ENCODE measurements around the gene KLK10.

KLK10 gene

DNA sequence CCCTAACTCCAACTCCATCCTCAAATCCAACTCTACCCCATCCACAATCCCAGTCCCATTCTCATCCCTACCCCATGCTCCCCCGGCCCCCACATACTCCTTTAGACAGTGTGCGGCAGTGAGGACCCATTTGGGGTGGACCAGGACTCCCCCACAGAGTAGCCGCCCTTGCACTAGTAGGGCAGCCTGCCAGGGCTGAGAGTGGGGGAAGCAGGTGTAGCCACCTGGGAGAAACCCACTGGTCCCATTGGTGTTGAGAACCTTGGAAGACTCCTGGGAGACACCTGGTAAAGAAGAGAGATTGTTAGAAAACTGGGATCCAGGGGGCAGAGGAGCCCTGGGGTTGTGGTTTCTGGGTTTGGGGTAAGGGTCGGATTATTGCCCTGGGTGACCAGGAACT lies 40.8 kb upstream of the KLK10 start:
- TF ChIP-seq, protein P1, sequence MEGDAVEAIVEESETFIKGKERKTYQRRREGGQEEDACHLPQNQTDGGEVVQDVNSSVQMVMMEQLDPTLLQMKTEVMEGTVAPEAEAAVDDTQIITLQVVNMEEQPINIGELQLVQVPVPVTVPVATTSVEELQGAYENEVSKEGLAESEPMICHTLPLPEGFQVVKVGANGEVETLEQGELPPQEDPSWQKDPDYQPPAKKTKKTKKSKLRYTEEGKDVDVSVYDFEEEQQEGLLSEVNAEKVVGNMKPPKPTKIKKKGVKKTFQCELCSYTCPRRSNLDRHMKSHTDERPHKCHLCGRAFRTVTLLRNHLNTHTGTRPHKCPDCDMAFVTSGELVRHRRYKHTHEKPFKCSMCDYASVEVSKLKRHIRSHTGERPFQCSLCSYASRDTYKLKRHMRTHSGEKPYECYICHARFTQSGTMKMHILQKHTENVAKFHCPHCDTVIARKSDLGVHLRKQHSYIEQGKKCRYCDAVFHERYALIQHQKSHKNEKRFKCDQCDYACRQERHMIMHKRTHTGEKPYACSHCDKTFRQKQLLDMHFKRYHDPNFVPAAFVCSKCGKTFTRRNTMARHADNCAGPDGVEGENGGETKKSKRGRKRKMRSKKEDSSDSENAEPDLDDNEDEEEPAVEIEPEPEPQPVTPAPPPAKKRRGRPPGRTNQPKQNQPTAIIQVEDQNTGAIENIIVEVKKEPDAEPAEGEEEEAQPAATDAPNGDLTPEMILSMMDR (IDR thresholded peaks at IDR 0.05; ENCODE audit: borderline replicate concordance, insufficient read depth, low read depth, low read length) = no peak

DNA sequence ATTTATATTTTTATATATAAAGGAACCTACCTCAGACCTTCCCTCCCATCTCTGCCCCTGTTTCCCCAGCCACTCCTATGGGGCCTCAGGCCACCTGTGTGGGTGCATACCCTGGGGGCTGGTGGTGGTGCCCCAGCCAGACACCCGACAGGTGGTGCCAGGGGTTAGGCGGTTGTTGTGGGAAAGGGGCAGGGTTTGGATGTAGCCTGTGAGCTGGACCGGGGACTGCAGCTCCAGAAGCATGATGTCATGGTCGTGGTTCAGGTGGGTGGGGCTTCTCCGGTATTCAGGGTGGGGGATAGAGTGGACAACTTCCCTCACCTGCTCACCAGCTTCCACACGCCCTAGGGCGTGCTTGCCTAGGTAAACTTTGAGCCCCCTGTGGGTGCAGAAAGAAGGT lies 40.2 kb upstream of the KLK10 start:
- TF ChIP-seq, protein P1 (IDR thresholded peaks at IDR 0.05; ENCODE audit: borderline replicate concordance, insufficient read depth, low read depth, low read length) = no peak
- H3K4me3 ChIP-seq (ENCODE audit: low read depth, low read length) = no peak overlapping the region

More for the DNA sequence above, 40.8 kb upstream of the KLK10 start:
- no peak overlapping the region for H3K4me3 ChIP-seq (ENCODE audit: low read depth, low read length)

DNA sequence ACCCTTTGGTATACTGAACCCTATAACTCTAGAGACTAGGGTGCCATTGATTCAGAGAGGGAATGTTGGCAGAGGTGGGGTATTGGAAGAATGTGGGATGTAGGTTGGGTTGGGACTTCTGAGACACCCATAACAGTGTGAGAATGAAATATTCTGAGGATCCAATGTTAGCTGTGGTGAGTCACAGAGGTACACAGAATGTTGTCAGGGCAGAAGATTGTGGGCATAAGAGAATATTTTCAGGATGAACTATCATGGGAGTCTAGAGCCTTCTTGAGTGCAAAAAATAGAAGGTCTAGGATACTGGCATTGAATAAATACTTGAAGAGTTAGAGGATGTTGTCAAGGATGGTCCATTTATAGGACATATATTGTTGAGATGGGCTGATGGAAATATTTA lies 36.4 kb upstream of the KLK10 start:
- TF ChIP-seq, protein P1 (IDR thresholded peaks at IDR 0.05; ENCODE audit: borderline replicate concordance, insufficient read depth, low read depth, low read length) = no peak
- H3K4me3 ChIP-seq (ENCODE audit: low read depth, low read length) = no peak overlapping the region

DNA sequence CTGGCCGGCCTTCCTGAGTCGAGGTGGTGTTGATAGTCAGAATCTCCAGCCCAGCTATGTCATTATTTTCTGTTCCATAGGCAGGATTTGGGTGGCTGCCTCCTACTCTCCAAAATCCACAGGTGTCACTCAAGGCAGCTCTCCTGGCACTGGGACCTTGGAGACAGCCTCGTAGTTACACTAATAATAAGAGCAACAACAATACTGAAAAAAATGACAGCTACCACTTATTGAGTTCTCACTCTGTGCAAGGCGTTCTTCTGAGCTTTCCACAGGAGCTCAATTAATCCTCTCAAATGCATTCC lies 27.5 kb upstream of the KLK10 start:
- TF ChIP-seq, protein P1 (IDR thresholded peaks at IDR 0.05; ENCODE audit: borderline replicate concordance, insufficient read depth, low read depth, low read length) = no peak
- no peak overlapping the region for H3K4me3 ChIP-seq (ENCODE audit: low read depth, low read length)

DNA sequence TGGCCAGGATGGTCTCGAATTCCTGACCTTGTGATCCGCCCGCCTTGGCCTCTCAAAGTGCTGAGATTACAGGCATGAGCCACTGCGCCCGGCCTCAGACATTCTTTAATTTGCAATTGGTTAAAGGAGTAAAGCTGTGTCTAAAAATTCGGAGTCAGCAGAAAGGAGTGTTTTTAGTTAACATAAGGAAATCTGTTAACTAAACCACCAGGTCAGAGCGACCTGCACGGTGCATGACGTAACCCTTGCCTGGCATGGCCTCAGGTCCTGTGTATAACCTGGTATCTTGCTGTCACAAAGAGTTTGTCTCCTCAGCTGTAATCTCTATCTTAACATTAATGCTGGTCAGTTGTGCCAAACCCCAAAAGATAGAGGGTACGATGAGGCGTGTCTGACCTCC lies 24.8 kb upstream of the KLK10 start:
- no peak overlapping the region for H3K4me3 ChIP-seq (ENCODE audit: low read depth, low read length)
- TF ChIP-seq, protein P1 (IDR thresholded peaks at IDR 0.05; ENCODE audit: borderline replicate concordance, insufficient read depth, low read depth, low read length) = no peak

DNA sequence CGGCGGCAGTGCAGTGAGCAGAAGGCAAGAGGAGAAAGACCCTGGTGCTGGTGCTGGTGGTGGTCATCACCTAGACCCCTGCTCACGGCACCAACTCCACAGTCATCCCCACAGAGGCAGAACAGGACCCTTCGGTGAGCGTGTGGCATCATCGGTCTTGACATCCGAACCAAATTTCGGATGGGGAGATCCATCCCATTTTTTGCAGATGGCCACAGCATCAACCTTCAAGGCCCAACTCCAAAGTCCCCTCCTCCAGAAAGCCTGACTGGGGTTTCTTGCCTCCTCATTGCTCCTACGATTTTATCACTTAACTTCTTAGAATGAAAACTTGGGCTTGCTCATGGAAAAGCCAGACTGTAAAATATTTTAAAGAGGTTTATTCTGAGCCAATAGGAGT lies 24.0 kb upstream of the KLK10 start:
- no peak overlapping the region for H3K4me3 ChIP-seq (ENCODE audit: low read depth, low read length)
- TF ChIP-seq, protein P1 (IDR thresholded peaks at IDR 0.05; ENCODE audit: borderline replicate concordance, insufficient read depth, low read depth, low read length) = no peak

DNA sequence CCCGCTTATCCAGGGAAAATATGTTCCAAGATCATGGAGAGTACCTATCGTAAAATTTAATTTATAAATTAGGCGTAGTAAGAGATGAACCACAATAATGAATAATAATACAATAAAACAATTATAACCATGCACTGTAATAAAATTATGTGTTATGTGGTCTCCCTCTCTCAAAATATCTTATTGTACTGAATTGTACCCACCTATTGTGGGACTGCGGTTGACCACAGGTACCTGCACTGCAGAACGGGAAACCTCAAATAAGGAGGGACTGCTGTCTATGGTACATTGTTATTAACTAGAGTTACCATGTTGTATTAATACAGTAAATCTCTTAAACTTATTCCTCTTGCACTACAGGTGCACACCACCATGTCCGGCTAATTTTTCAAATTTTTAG lies 20.6 kb upstream of the KLK10 start:
- no peak overlapping the region for H3K4me3 ChIP-seq (ENCODE audit: low read depth, low read length)
- TF ChIP-seq, protein P1 (IDR thresholded peaks at IDR 0.05; ENCODE audit: borderline replicate concordance, insufficient read depth, low read depth, low read length) = no peak
